K562 (cell line): ENCODE data around the gene ZKSCAN8. TPM values are rescaled to one million over a fixed set of nuclear protein-coding genes. Genes with fewer than 3 reads are reported as not detected.

ENCODE experiments used
- CEBPB ChIP-seq: fragments of 450-650 bp; IDR thresholded peaks from 2 replicates; pipeline ENCODE4 v1.6.1; 2016; ENCODE audit warnings: missing genetic modification characterization, missing compliant biosample characterization
- CLOCK ChIP-seq: fragments of 250-450 bp; sonication (Bioruptor Pico); IDR thresholded peaks from 2 replicates; pipeline ENCODE4 v1.4.0; 2020; ENCODE audit warnings: mild to moderate bottlenecking, moderate library complexity, borderline replicate concordance
- DNMT1 ChIP-seq: fragments of 450-650 bp; IDR thresholded peaks from 2 replicates; pipeline ENCODE4 v1.6.1; 2016; ENCODE audit warnings: antibody characterized with exemption, mild to moderate bottlenecking
- EP400 ChIP-seq: fragments of 450-650 bp; IDR thresholded peaks from 2 replicates; pipeline ENCODE4 v1.6.1; 2017; ENCODE audit warnings: antibody characterized with exemption, mild to moderate bottlenecking, moderate library complexity
- ESRRA ChIP-seq: fragments of 450-650 bp; IDR thresholded peaks from 2 replicates; pipeline ENCODE4 v1.6.1; 2014; ENCODE audit warnings: low read depth, mild to moderate bottlenecking, moderate library complexity, borderline replicate concordance
- MAX ChIP-seq: sonication (generic); formaldehyde crosslinking; IDR thresholded peaks from 2 replicates; pipeline ENCODE4 v1.9.0; 2022; ENCODE audit warnings: mild to moderate bottlenecking, missing genetic modification reagents
- MED1 ChIP-seq: sonication (generic); formaldehyde crosslinking; IDR thresholded peaks from 2 replicates; pipeline ENCODE4 v1.8.1; 2023; ENCODE audit warnings: missing genetic modification reagents, borderline replicate concordance
- NCOA1 ChIP-seq: fragments of 450-650 bp; IDR thresholded peaks from 2 replicates; pipeline ENCODE4 v1.6.1; 2016; ENCODE audit warnings: low read depth
- NFXL1 ChIP-seq: fragments of 450-650 bp; formaldehyde crosslinking; IDR thresholded peaks from 2 replicates; pipeline ENCODE4 v1.4.0; 2021; ENCODE audit warnings: mild to moderate bottlenecking
- STAT5B ChIP-seq: fragments of 250-450 bp; sonication (Bioruptor Pico); IDR thresholded peaks from 2 replicates; pipeline ENCODE4 v1.8.0; 2021; ENCODE audit warnings: mild to moderate bottlenecking, inconsistent platforms
- ZBED1 ChIP-seq: IDR thresholded peaks from 2 replicates; pipeline ENCODE4 v1.6.1; 2014
- ZBTB43 ChIP-seq: sonication (generic); formaldehyde crosslinking; IDR thresholded peaks from 2 replicates; pipeline ENCODE4 v1.8.0; 2023; ENCODE audit warnings: mild to moderate bottlenecking, missing genetic modification reagents
- ZNF174 ChIP-seq: fragments of 250-450 bp; sonication (Bioruptor Pico); IDR thresholded peaks from 2 replicates; pipeline ENCODE4 v1.4.0; 2020; ENCODE audit warnings: mild to moderate bottlenecking
- ZNF507 ChIP-seq: conservative IDR thresholded peaks from 2 replicates; pipeline ENCODE4 v1.6.1; 2017; ENCODE audit warnings: missing genetic modification characterization, missing compliant biosample characterization
- ZNF584 ChIP-seq: fragments of 200-800 bp; sonication (Bioruptor generic); IDR thresholded peaks from 2 replicates; pipeline ENCODE4 v1.6.1; 2016; ENCODE audit warnings: low read depth, mild to moderate bottlenecking, missing genetic modification characterization, missing compliant biosample characterization
- polyA plus RNA-seq, 8 experiments: library from polyadenylated mRNA; depleted of rRNA in 4 of 8; stranded (reverse) in 5 of 8; unstranded in 3 of 8; fragments of >200 nt; fragmentation: Nextera tagmentation in 2 of 8; fragmentation: Illumina TruSeq in 1 of 8; extraction: Ambion mirVana in 2 of 8; extraction: Trizol in 1 of 8; gene quantifications; 2 replicates each; pipeline versions ENCODE4 v1.2.1 to v1.2.3, GENCODE V29; 2011 to 2014; ENCODE audit warnings: inconsistent platforms in 1 of 8, missing spikeins in 1 of 8
- total RNA-seq, 7 experiments: library from RNA; depleted of rRNA in 6 of 7; stranded (reverse); fragments of >200 nt in 6 of 7; fragmentation: Illumina TruSeq in 2 of 7; extraction: Trizol in 2 of 7; gene quantifications; 2 replicates each; pipeline versions ENCODE4 v1.2.1 to v1.2.3, GENCODE V29; 2011 to 2021; ENCODE audit warnings: low replicate concordance in 1 of 7
- TF ChIP-seq, protein P1 (sequence below): fragments of 250-450 bp; sonication (Bioruptor Pico); IDR thresholded peaks from 2 replicates; pipeline ENCODE4 v1.8.0; 2022; ENCODE audit warnings: inconsistent platforms, mild to moderate bottlenecking, moderate library complexity, borderline replicate concordance
- TF ChIP-seq, protein P2 (sequence below): fragments of 250-450 bp; sonication (Bioruptor Pico); IDR thresholded peaks from 2 replicates; pipeline ENCODE4 v1.5.0; 2021
- TF ChIP-seq, protein P3 (sequence below): IDR thresholded peaks from 3 replicates; pipeline ENCODE4 v1.6.1; 2011; ENCODE audit warnings: borderline replicate concordance, mild to moderate bottlenecking, moderate library complexity; ENCODE audit not compliant: insufficient read length; ENCODE audit errors: extremely low read depth

ZKSCAN8 gene
- total and polyA plus RNA-seq, 9 of the 15 experiments (the other 6 are each of a cell fraction or from before 2014, with no cell fraction given): 3.3 to 37.7 (median 21.7) TPM

GRCh38 chr6:28141500-28142329 is at the start of gene ZKSCAN8 (continued):
- TF ChIP-seq, protein P1, sequence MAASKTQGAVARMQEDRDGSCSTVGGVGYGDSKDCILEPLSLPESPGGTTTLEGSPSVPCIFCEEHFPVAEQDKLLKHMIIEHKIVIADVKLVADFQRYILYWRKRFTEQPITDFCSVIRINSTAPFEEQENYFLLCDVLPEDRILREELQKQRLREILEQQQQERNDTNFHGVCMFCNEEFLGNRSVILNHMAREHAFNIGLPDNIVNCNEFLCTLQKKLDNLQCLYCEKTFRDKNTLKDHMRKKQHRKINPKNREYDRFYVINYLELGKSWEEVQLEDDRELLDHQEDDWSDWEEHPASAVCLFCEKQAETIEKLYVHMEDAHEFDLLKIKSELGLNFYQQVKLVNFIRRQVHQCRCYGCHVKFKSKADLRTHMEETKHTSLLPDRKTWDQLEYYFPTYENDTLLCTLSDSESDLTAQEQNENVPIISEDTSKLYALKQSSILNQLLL (CRISPR knock-in tag): no peak
- no peak for TF ChIP-seq CEBPB (tag)
- TF ChIP-seq EP400: peak; percentile 96
- TF ChIP-seq ESRRA: peak; percentile 80
- peak; percentile 77 for TF ChIP-seq MAX (CRISPR knock-in tag)
- TF ChIP-seq MED1: no peak
- TF ChIP-seq STAT5B (CRISPR knock-in tag): no peak
- TF ChIP-seq, protein P2, sequence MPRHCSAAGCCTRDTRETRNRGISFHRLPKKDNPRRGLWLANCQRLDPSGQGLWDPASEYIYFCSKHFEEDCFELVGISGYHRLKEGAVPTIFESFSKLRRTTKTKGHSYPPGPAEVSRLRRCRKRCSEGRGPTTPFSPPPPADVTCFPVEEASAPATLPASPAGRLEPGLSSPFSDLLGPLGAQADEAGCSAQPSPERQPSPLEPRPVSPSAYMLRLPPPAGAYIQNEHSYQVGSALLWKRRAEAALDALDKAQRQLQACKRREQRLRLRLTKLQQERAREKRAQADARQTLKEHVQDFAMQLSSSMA: no peak
- TF ChIP-seq ZNF174 (CRISPR knock-in tag): no peak
- TF ChIP-seq CLOCK: no peak
- TF ChIP-seq ZNF507: no peak
- TF ChIP-seq ZBED1: peak; percentile 70; the same call in 1 of the 2 replicates
- TF ChIP-seq NCOA1: no peak; the same call in none of the 2 replicates
- no peak for TF ChIP-seq DNMT1
- no peak for TF ChIP-seq ZNF584 (CRISPR knock-in tag)
- TF ChIP-seq, protein P3, sequence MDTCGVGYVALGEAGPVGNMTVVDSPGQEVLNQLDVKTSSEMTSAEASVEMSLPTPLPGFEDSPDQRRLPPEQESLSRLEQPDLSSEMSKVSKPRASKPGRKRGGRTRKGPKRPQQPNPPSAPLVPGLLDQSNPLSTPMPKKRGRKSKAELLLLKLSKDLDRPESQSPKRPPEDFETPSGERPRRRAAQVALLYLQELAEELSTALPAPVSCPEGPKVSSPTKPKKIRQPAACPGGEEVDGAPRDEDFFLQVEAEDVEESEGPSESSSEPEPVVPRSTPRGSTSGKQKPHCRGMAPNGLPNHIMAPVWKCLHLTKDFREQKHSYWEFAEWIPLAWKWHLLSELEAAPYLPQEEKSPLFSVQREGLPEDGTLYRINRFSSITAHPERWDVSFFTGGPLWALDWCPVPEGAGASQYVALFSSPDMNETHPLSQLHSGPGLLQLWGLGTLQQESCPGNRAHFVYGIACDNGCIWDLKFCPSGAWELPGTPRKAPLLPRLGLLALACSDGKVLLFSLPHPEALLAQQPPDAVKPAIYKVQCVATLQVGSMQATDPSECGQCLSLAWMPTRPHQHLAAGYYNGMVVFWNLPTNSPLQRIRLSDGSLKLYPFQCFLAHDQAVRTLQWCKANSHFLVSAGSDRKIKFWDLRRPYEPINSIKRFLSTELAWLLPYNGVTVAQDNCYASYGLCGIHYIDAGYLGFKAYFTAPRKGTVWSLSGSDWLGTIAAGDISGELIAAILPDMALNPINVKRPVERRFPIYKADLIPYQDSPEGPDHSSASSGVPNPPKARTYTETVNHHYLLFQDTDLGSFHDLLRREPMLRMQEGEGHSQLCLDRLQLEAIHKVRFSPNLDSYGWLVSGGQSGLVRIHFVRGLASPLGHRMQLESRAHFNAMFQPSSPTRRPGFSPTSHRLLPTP: no peak
- 0 out of 2 replicates have a peak, but pooled peaks have one; percentile 75 for TF ChIP-seq ZBTB43 (CRISPR knock-in tag)
- no peak for TF ChIP-seq NFXL1
